T-cell (primary cell): ENCODE data around the gene MRPS12. TPM values are rescaled to one million over a fixed set of nuclear protein-coding genes. Genes with fewer than 3 reads are reported as not detected.
A peak's percentile ranks its signal among the peaks of the same experiment; 100 is the strongest.

Experiments
- ATAC-seq, 4 experiments: fragments of 200-7000 bp in 3 of 4; fragments of 150-1000 bp in 1 of 4; cut with Tn5 transposase; replicated peaks in 1 of 4; 1 replicate in 3 of 4; 2 replicates in 1 of 4; pipeline ENCODE4 v1.10.0; 2021; ENCODE audit warnings: moderate library complexity in 3 of 4, mild to moderate bottlenecking in 2 of 4, moderate number of reproducible peaks in 1 of 4
- CTCF ChIA-PET, 2 donors: fragments of 300-600 bp; sonication (Branson Sonifier 250); formaldehyde crosslinking; loops; one replicate each; lab custom pipeline; 2022; ENCODE audit warnings: antibody characterized with exemption in 2 of 2; lab: Charles Lee
- POLR2A ChIA-PET, 2 donors: fragments of 300-600 bp; sonication (Branson Sonifier 250); formaldehyde crosslinking; loops; one replicate each; lab custom pipeline; 2022; ENCODE audit warnings: antibody characterized with exemption in 2 of 2; lab: Charles Lee
- DNase-seq, 35 experiments: peaks; one replicate each; pipeline versions ENCODE4 v3.0.0 to v3.0.0-alpha.2; 2013 to 2023
- H3K27ac ChIP-seq: one replicate; pipeline ENCODE4 v1.5.1; 2013; ENCODE audit warnings: low read length
- H3K27me3 ChIP-seq, 2 experiments: replicated peaks in 1 of 2; 1 replicate in 1 of 2; 2 replicates in 1 of 2; pipeline versions ENCODE4 v1.6.1 to v1.7.0; 2013; ENCODE audit warnings: low read length in 1 of 2, mixed read lengths in 1 of 2; ENCODE audit not compliant: control insufficient read depth in 2 of 2, insufficient read depth in 2 of 2; ENCODE audit errors: extremely low read depth in 1 of 2
- H3K36me3 ChIP-seq, 2 donors: 1 replicate in 1 of 2; 2 replicates in 1 of 2; pipeline versions ENCODE4 v1.6.1 to v1.7.0; 2013; ENCODE audit warnings: low read length in 1 of 2; ENCODE audit not compliant: control insufficient read depth in 2 of 2, insufficient read depth in 1 of 2; ENCODE audit errors: extremely low read depth in 1 of 2
- H3K4me1 ChIP-seq, 2 experiments: 1 replicate in 1 of 2; 2 replicates in 1 of 2; pipeline versions ENCODE4 v1.6.1 to v1.7.0; 2013; ENCODE audit warnings: low read length in 2 of 2, mixed read lengths in 1 of 2; ENCODE audit not compliant: insufficient read depth in 2 of 2, control insufficient read depth in 1 of 2; ENCODE audit errors: extremely low read depth in 1 of 2
- H3K4me3 ChIP-seq, 2 donors: 1 replicate in 1 of 2; 2 replicates in 1 of 2; pipeline versions ENCODE4 v1.5.1 to v1.7.0; 2013; ENCODE audit warnings: mild to moderate bottlenecking in 2 of 2, low read length in 1 of 2, moderate library complexity in 1 of 2; ENCODE audit not compliant: control insufficient read depth in 1 of 2; ENCODE audit errors: extremely low read depth in 1 of 2
- H3K9me3 ChIP-seq: 2 replicates; pipeline ENCODE4 v1.7.0; 2013
- H3K27ac Mint-ChIP-seq, 2 donors: one replicate each; pipeline ENCODE4 v1.8.0; 2020 to 2021; ENCODE audit warnings: mild to moderate bottlenecking in 2 of 2, mixed read lengths in 2 of 2
- H3K27me3 Mint-ChIP-seq, 2 donors: one replicate each; pipeline ENCODE4 v1.8.0; 2021 to 2022; ENCODE audit warnings: mixed read lengths in 2 of 2
- H3K36me3 Mint-ChIP-seq: one replicate; pipeline ENCODE4 v1.8.0; 2021; ENCODE audit warnings: mixed read lengths
- H3K4me1 Mint-ChIP-seq, 3 donors: one replicate each; pipeline ENCODE4 v1.8.0; 2020 to 2022; ENCODE audit warnings: mixed read lengths in 3 of 3, mild to moderate bottlenecking in 1 of 3
- H3K4me3 Mint-ChIP-seq, 3 donors: one replicate each; pipeline ENCODE4 v1.8.0; 2020 to 2022; ENCODE audit warnings: mild to moderate bottlenecking in 3 of 3, mixed read lengths in 3 of 3, moderate library complexity in 3 of 3
- H3K9me3 Mint-ChIP-seq, 3 donors: one replicate each; pipeline ENCODE4 v1.8.0; 2020 to 2022; ENCODE audit warnings: mixed read lengths in 3 of 3
- WGBS: methylation state at CpG from one replicate; pipeline ENCODE4 v1.1.5; 2013; ENCODE audit warnings: missing lambda C conversion rate; ENCODE audit not compliant: insufficient coverage; 5-methylcytosine and 5-hydroxymethylcytosine counted together
- total RNA-seq, 35 experiments: library from RNA in 6 of 35; stranded (reverse) in 6 of 35; fragments of 120-200 nt in 1 of 35; gene quantifications; one replicate each; pipeline versions ENCODE4 v1.2.1 to v1.2.4 and lab custom pipeline; 2013 to 2026

MRPS12 gene
- total RNA-seq, 5 donors from 2014 or later (not counting 1 experiment from before 2014, with no cell fraction given) = 17.3 to 35.1 (median 32.8) TPM

DNA sequence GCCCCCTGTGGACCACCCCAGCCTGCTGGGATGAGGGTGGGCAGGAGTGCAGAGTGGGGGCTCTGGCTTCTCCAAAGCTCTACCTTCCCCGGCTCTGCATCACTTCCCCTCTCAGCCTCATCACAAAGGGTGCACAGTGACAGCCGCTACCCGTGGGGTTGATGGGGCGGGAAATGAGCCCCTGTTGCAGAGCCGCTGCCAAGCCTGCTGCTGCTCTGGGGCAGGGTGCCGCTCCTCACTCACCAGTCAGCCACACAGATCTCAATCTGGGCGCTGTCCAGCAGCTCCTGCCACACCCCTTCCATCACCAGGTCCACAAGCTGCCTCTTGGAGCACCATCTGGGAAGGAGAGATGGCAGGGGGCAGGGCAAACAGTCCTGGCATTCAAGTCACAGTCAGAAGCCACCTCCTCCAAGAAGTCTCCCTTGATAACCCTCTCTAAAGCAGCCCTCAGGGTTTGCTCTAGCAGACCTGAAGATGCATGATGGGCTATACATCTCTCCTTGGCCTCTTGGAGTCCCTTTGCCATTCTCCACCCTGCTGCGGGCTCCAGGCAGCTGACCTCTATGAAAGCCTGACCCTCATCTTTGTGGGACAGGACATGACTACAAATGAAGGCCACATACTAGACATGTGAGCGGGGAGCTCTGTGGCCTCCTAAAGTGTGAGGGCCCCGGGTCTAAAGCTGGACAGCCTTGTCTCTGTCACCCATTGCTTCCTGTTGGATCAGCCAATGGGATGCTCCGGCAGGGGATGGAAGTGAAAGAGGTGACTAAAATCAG, 15.7 kb downstream of the MRPS12 start:
- H3K4me1 Mint-ChIP-seq = peaks cover 4 to 18% (median 14%) of the 10 kb centered on the region in 3 donors
- DNase-seq = no peak
- ChIA-PET CTCF (interaction anchor here in 1 of 2 donors (1.0 kb wide), 1 partner anchor 16 kb away, joined by 3 read pairs; the partner anchor contains the start of genes MRPS12 and SARS2), POLR2A (no interaction called here)
- WGBS = 70% methylated on average over 5 of the region's 11 CpGs
- Histone ChIP-seq H3K9me3 (no peaks in the 10 kb centered on the region), H3K27ac (no peak overlapping the region), H3K4me3 (no peak overlapping the region), H3K27me3 (peaks cover 1 to 36% of the 10 kb centered on the region in 2 experiments), H3K36me3 (no peaks in the 10 kb centered on the region), H3K4me1 (peaks cover 0 to 13% of the 10 kb centered on the region in 2 experiments)
- no peaks in the 10 kb centered on the region for H3K9me3 Mint-ChIP-seq
- H3K27me3 Mint-ChIP-seq = peaks cover 3% of the 10 kb centered on the region in 2 donors
- H3K27ac Mint-ChIP-seq = no peak overlapping the region
- H3K36me3 Mint-ChIP-seq = no peaks in the 10 kb centered on the region
- H3K4me3 Mint-ChIP-seq = no peak overlapping the region
- ATAC-seq = no peak

DNA sequence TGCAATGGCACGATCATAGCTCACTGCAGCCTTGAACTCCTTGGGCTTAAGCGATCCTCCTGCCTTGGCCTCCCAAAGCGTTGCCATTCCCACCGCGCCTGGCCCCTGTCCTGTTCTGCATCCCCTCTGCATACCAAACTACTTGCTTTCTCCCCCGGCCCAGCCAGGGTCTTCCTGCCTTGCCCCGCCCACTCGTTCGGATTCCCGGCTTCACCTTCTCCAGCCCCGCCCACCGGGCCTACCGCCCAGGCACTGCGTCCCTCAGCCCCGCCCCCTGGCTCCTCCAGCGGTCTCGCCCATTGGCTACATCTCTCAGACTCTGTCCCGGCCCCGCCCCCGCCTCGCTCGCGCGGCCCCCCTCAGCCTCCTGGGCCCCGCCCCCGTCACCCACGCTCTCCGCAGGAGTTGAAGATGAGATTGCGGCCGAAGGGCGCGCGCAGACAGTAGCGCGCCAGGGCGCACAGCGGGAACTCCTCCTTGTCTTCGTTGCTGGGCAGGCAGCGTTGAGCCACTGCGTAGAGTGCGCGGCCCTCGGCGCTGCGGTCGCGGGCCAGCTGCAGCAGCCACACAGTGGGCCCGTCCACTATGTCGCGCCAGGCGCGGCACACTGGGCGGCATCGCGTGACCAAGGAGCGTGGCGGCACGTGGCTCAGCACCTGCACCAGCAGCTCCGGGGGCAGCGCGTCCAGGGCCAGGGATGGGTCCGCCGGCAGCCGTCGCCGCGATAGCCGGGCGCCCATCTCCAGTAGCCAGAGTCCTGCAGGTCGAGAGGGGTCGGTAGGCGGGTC, 19.0 kb downstream of the MRPS12 start:
- Histone ChIP-seq H3K4me1 (peaks cover 0 to 13% of the 10 kb centered on the region in 2 experiments), H3K9me3 (no peaks in the 10 kb centered on the region), H3K36me3 (no peaks in the 10 kb centered on the region), H3K4me3 (peak overlapping the region; percentile 17 to 30), H3K27me3 (peaks cover 2 to 55% of the 10 kb centered on the region in 2 experiments), H3K27ac (no peak overlapping the region)
- H3K4me1 Mint-ChIP-seq = peaks cover 4 to 17% (median 12%) of the 10 kb centered on the region in 3 donors
- no peak overlapping the region for H3K27ac Mint-ChIP-seq
- POLR2A ChIA-PET = no interaction called here
- peak; percentile 91 to 97 (median 94) for ATAC-seq
- CTCF ChIA-PET = no interaction called here
- peak overlapping the region; percentile 59 to 67 (median 60) for H3K4me3 Mint-ChIP-seq
- WGBS = 14% methylated on average over 71 of the region's 72 CpGs
- peak; percentile 37 to 84 (median 69) for DNase-seq
- peaks cover 14 to 21% of the 10 kb centered on the region in 2 donors for H3K27me3 Mint-ChIP-seq
- H3K36me3 Mint-ChIP-seq = no peaks in the 10 kb centered on the region
- no peaks in the 10 kb centered on the region for H3K9me3 Mint-ChIP-seq

DNA sequence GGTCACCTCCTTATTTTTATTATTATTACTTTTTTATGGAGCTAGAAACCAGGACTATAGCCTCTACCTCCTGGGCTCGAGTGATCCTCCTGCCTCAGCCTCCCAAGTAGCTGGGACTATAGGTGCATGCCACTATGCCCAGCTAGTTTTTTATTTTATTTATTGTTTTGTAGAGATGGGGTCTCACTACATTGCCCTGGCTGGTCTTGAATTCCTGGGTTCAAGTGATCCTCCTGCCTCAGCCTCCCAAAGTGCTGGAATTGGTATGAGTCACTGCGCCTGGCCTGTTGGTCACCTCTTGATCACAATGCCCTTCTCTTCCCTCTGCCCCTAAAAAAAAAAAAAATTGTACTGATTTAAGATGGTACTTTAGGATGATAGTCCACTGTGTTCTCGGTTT, 20.4 kb downstream of the MRPS12 start:
- no peak overlapping the region for H3K4me3 ChIP-seq
- peaks cover 2 to 54% of the 10 kb centered on the region in 2 experiments for H3K27me3 ChIP-seq
- H3K4me1 ChIP-seq = peaks cover 0 to 13% of the 10 kb centered on the region in 2 experiments
- no peak overlapping the region for H3K27ac ChIP-seq
- ATAC-seq (no peak), DNase-seq (no peak)
- Mint-ChIP-seq H3K27me3 (peaks cover 14 to 24% of the 10 kb centered on the region in 2 donors), H3K4me1 (peaks cover 4 to 17% (median 12%) of the 10 kb centered on the region in 3 donors), H3K9me3 (no peaks in the 10 kb centered on the region), H3K27ac (no peak overlapping the region), H3K36me3 (no peaks in the 10 kb centered on the region), H3K4me3 (no peak overlapping the region)
- CTCF ChIA-PET = no interaction called here
- H3K9me3 ChIP-seq = no peaks in the 10 kb centered on the region
- WGBS = no CpG with 5 or more reads among the region's 3 CpGs
- H3K36me3 ChIP-seq = no peaks in the 10 kb centered on the region
- POLR2A ChIA-PET = no interaction called here

DNA sequence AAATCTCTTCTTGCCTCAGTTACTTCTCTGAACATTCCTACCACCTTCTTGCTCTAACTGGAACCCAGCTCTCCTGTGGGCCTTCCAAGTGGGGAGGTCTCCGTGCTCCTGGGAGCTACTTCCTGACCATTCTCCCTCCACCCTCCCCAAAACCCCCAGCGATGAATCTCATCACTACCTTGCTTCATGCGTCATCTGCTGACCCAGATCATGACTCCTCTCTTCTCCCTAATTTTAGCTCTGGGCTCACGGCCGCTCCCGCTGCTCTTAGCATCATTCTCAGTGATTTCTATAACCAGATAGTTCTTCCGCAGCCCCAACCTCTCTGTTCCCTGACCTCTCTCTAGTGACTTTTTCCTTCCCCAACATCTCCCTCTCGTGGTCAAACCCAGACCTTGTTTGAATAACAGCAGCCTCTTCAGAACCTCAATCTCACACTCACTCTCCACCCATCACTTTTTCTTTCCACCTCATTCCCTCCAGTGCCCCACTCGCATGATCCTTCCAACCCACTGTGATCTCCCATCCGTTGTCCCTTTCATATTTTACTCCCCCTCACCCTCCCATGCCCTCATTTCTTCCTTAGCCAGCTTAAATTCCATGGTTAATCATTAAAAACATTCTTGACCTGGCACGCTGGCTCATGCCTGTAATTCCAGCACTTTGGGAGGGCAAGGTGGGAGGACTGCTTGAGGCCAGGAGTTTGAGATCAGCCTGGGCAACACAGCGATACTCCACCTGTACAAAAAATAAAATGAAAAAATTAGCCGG, 21.8 kb downstream of the MRPS12 start:
- Mint-ChIP-seq H3K36me3 (no peaks in the 10 kb centered on the region), H3K4me1 (peaks cover 4 to 17% (median 12%) of the 10 kb centered on the region in 3 donors)
- peak in 13 of 35 experiments; percentile 16 to 57 (median 23) for DNase-seq

DNA sequence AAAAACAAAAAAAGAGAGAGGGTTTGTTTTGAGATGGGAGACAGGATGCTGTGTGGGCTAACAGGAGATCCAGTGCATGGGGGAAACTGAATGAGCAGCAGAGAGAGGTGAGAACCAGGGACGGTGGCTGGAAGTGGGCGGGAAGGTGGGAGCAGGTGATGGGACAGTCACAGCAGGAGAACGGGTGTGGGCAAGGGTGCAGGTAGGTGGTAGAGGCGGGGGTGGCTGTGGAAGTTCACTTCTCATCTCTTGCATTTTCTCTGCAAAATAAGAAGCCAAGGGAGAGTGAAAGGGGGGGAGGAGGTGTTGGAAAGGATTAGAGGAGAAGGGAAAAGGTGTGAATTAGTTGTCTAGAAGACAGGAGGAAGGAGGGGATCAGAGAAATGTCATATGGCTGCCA, 22.9 kb downstream of the MRPS12 start:
- Histone ChIP-seq H3K4me1 (peaks cover 0 to 13% of the 10 kb centered on the region in 2 experiments), H3K36me3 (no peaks in the 10 kb centered on the region), H3K27ac (no peak overlapping the region), H3K4me3 (no peak overlapping the region), H3K27me3 (peaks cover 2 to 53% of the 10 kb centered on the region in 2 experiments), H3K9me3 (no peaks in the 10 kb centered on the region)
- Mint-ChIP-seq H3K4me1 (peaks cover 4 to 17% (median 12%) of the 10 kb centered on the region in 3 donors), H3K9me3 (no peaks in the 10 kb centered on the region), H3K27me3 (peaks cover 14 to 24% of the 10 kb centered on the region in 2 donors), H3K27ac (no peak overlapping the region), H3K4me3 (no peak overlapping the region), H3K36me3 (no peaks in the 10 kb centered on the region)
- WGBS = 51% methylated on average over 4 of the region's 4 CpGs
- POLR2A ChIA-PET = no interaction called here
- no peak for DNase-seq
- CTCF ChIA-PET = interaction anchor here in 1 of 2 donors (0.8 kb wide), 1 partner anchor 17 kb away, joined by 4 read pairs; no protein-coding TSS in a partner anchor
- no peak for ATAC-seq

More for the DNA sequence above, 21.8 kb downstream of the MRPS12 start:
- H3K27me3 Mint-ChIP-seq = peaks cover 14 to 24% of the 10 kb centered on the region in 2 donors
- no peak overlapping the region for H3K4me3 Mint-ChIP-seq
- WGBS = 52% methylated on average over 10 of the region's 13 CpGs
- Histone ChIP-seq H3K9me3 (no peaks in the 10 kb centered on the region), H3K27ac (no peak overlapping the region), H3K27me3 (peaks cover 2 to 50% of the 10 kb centered on the region in 2 experiments), H3K4me3 (no peak overlapping the region), H3K4me1 (peaks cover 0 to 13% of the 10 kb centered on the region in 2 experiments), H3K36me3 (no peaks in the 10 kb centered on the region)
- H3K9me3 Mint-ChIP-seq = no peaks in the 10 kb centered on the region
- no peak overlapping the region for H3K27ac Mint-ChIP-seq
- CTCF ChIA-PET = interaction anchor here in 1 of 2 donors (1.1 kb wide), 1 partner anchor 550 kb away, joined by 3 read pairs; the partner anchor contains the start of gene FAM98C
- no peak for ATAC-seq
- POLR2A ChIA-PET = no interaction called here
